RWPE2 (cell line): ENCODE results near the gene ZSCAN5A.
"Not testable (repeated sequence)": the region's sequence is repeated elsewhere in the genome, so short reads cannot be mapped to it uniquely, and the experiment has no call there.

ENCODE experiments used
- ATAC-seq: fragments of 200-7000 bp; cut with Tn5 transposase; 3 replicates; pipeline ENCODE4 v1.9.1; 2021; ENCODE audit warnings: low read depth
- DNase-seq: peaks from one replicate; pipeline ENCODE4 v3.0.0-alpha.2; 2020; ENCODE audit warnings: low spot score
- H3K27ac ChIP-seq: fragments of 450-650 bp; 2 replicates; pipeline ENCODE4 v1.5.1; 2017; ENCODE audit warnings: mild to moderate bottlenecking; ENCODE audit not compliant: poor library complexity, severe bottlenecking
- H3K27me3 ChIP-seq: fragments of 250-450 bp; sonication (Bioruptor Pico); 2 replicates; pipeline ENCODE4 v1.5.1; 2021; ENCODE audit warnings: mild to moderate bottlenecking, moderate library complexity; ENCODE audit not compliant: insufficient read depth, poor library complexity, severe bottlenecking
- H3K36me3 ChIP-seq: fragments of 250-450 bp; sonication (Bioruptor Pico); 2 replicates; pipeline ENCODE4 v1.5.1; 2020; ENCODE audit warnings: low read depth, mild to moderate bottlenecking, moderate library complexity
- H3K4me1 ChIP-seq: fragments of 250-450 bp; sonication (Bioruptor Pico); 2 replicates; pipeline ENCODE4 v1.5.1; 2021; ENCODE audit warnings: mild to moderate bottlenecking, moderate library complexity; ENCODE audit not compliant: insufficient read depth, poor library complexity, severe bottlenecking
- H3K4me3 ChIP-seq: fragments of 250-450 bp; sonication (Bioruptor Pico); 2 replicates; pipeline ENCODE4 v1.5.1; 2021; ENCODE audit warnings: mild to moderate bottlenecking, moderate library complexity; ENCODE audit not compliant: severe bottlenecking
- H3K9me3 ChIP-seq: fragments of 250-450 bp; sonication (Bioruptor Pico); 2 replicates; pipeline ENCODE4 v1.5.1; 2021; ENCODE audit warnings: mild to moderate bottlenecking, moderate library complexity; ENCODE audit not compliant: severe bottlenecking
- CTCF ChIP-seq: fragments of 450-650 bp; IDR thresholded peaks from one replicate; pipeline ENCODE4 v1.5.1; 2017; ENCODE audit warnings: mild to moderate bottlenecking, moderate library complexity; ENCODE audit not compliant: poor library complexity, severe bottlenecking

The ZSCAN5A gene

DNA sequence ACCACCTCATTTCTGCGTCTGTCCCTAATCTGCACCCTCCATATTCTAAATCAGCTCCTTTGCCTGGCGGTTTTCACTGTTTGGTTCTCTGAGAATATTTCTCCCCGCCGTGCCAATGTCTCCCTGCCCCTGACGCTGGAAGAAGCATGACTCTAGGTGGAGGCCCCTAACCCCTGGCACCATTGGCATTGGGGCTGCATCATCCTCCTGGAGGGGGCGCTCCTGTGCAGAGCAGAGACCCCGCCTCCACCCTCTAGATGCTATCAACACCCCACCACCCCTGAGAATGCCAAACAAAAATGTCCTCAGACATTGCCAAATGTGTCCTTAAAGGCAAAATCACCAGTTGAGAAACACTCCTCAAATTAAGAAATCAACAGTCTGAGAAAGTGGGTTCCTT is 123.5 kb downstream of the ZSCAN5A start:
- Histone ChIP-seq H3K4me1 (no peaks in the 10 kb centered on the region), H3K4me3 (no peak overlapping the region), H3K27ac (no peak overlapping the region), H3K9me3 (no peaks in the 10 kb centered on the region), H3K27me3 (no peaks in the 10 kb centered on the region), H3K36me3 (no peaks in the 10 kb centered on the region)
- TF ChIP-seq CTCF: no peak
- ATAC-seq (no peak), DNase-seq (no peak)

DNA sequence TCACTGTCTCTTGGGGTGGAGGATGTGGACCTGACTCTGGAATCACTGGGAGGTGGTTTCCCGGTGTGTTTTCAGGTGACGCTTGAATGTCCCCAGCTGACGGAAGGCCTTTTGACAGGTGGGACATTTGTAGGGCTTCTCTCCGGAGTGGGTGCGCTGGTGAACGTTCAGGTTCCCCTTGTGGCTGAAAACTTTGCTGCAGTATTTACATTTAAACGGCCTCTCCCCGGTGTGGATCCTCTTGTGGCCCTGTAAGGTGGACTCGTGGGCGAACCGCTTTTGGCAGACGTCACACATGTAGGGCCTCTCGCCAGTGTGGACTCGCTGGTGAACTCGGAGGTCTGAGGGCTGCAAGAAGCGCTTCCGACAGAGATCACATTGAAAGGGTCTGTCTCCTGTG is 124.9 kb downstream of the ZSCAN5A start:
- Histone ChIP-seq H3K4me3 (no peak overlapping the region), H3K27me3 (no peaks in the 10 kb centered on the region), H3K27ac (no peak overlapping the region), H3K36me3 (no peaks in the 10 kb centered on the region), H3K9me3 (no peaks in the 10 kb centered on the region), H3K4me1 (no peaks in the 10 kb centered on the region)
- ATAC-seq (no peak), DNase-seq (no peak)
- TF ChIP-seq CTCF: no peak

GRCh38 chr19:56177564-56178243 is 136.9 kb downstream of the ZSCAN5A start:
- H3K27me3 ChIP-seq: no peaks in the 10 kb centered on the region

GRCh38 chr19:56176881-56177280 is 137.8 kb downstream of the ZSCAN5A start:
- Histone ChIP-seq H3K9me3 (no peaks in the 10 kb centered on the region), H3K27ac (no peak overlapping the region), H3K4me3 (no peak overlapping the region), H3K27me3 (no peaks in the 10 kb centered on the region), H3K4me1 (no peaks in the 10 kb centered on the region), H3K36me3 (no peaks in the 10 kb centered on the region)
- no peak for ATAC-seq
- TF ChIP-seq CTCF: no peak
- DNase-seq: no peak

More at GRCh38 chr19:56177564-56178243, 136.9 kb downstream of the ZSCAN5A start:
- H3K27ac ChIP-seq: no peak overlapping the region
- no peaks in the 10 kb centered on the region for H3K4me1 ChIP-seq
- ATAC-seq (no peak), DNase-seq (no peak)
- no peak for TF ChIP-seq CTCF
- no peak overlapping the region for H3K4me3 ChIP-seq
- no peaks in the 10 kb centered on the region for H3K9me3 ChIP-seq
- no peaks in the 10 kb centered on the region for H3K36me3 ChIP-seq

DNA sequence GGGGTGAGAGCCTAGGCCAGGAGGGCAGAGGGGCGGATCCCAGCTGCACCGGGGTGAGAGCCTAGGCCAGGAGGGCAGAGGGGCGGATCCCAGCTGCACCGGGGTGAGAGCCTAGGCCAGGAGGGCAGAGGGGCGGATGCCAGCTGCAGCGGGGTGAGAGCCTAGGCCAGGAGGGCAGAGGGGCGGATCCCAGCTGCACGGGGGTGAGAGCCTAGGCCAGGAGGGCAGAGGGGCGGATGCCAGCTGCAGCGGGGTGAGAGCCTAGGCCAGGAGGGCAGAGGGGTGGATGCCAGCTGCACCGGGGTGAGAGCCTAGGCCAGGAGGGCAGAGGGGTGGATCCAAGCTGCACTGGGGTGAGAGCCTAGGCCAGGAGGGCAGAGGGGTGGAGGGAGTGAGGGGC is 138.3 kb downstream of the ZSCAN5A start:
- H3K4me1 ChIP-seq, H3K36me3 ChIP-seq, H3K27me3 ChIP-seq, H3K9me3 ChIP-seq, ATAC-seq, H3K27ac ChIP-seq, H3K4me3 ChIP-seq, DNase-seq: not testable (repeated sequence)

DNA sequence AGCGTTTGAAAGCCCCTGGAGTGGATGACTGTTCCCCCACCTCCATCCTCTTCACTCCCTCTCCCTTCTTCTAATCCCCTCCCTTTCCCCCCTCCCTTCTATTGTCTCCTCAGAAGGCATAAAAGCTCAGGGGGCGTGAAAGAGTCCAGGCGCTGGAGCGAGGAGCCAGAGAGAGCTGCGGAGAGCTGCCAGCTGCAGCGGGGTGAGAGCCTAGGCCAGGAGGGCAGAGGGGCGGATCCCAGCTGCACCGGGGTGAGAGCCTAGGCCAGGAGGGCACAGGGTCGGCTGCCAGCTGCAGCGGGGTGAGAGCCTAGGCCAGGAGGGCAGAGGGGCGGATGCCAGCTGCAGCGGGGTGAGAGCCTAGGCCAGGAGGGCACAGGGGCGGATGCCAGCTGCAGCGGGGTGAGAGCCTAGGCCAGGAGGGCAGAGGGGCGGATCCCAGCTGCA is 138.8 kb downstream of the ZSCAN5A start, which contains the start of gene GALP:
GALP (plus strand) TSS at position 148 of the 447 bp plus-strand sequence. CDS start 1,101 bp downstream, outside the sequence.
- H3K27me3 ChIP-seq, H3K36me3 ChIP-seq, ATAC-seq, H3K4me1 ChIP-seq, H3K27ac ChIP-seq, H3K4me3 ChIP-seq, DNase-seq, H3K9me3 ChIP-seq: not testable (repeated sequence)
